GM12878 (cell line): Measurements from ENCODE around the gene DYRK4. TPM values are rescaled to one million over a fixed set of nuclear protein-coding genes. Genes with fewer than 3 reads are reported as not detected.
A peak's percentile ranks its signal among the peaks of the same experiment; 100 is the strongest.

Experiments
- ATAC-seq: fragments of 200-7000 bp; cut with Tn5 transposase; 3 replicates; pipeline ENCODE4 v1.9.1; 2020; ENCODE audit warnings: mild to moderate bottlenecking, moderate library complexity
- BruUV-seq: library from RNA; stranded (reverse); fragments of 400-500 nt; replicated peaks from 2 replicates; lab custom pipeline; 2021; lab: Mats Ljungman, UMichigan
- CTCF ChIA-PET: fragments of 300-600 bp; sonication (Branson Sonifier 250); formaldehyde crosslinking; extraction: SDS; loops from one replicate; lab custom pipeline; 2021; ENCODE audit warnings: inconsistent platforms; lab: Yijun Ruan, JAX
- POLR2A ChIA-PET: fragments of 350-600 bp; formaldehyde crosslinking; extraction: SDS; loops from one replicate; lab custom pipeline; 2021; ENCODE audit warnings: inconsistent platforms; lab: Charles Lee
- RAD21 ChIA-PET: fragments of 300-600 bp; sonication (Branson Sonifier 250); formaldehyde crosslinking; loops from one replicate; lab custom pipeline; 2023; ENCODE audit warnings: antibody characterized with exemption; ENCODE audit not compliant: unreplicated experiment; lab: Charles Lee
- SMC1A ChIA-PET: fragments of 300-600 bp; sonication (Branson Sonifier 250); formaldehyde crosslinking; loops from one replicate; lab custom pipeline; 2023; ENCODE audit not compliant: unreplicated experiment, uncharacterized antibody; lab: Charles Lee
- DNase-seq: peaks from one replicate; pipeline ENCODE4 v3.0.0-alpha.2; 2011; ENCODE audit warnings: low read depth, low spot score
- FAIRE-seq: peaks from 3 replicates; lab custom pipeline; 2011; peaks lifted over from hg19 to GRCh38; lab: Jason Lieb, UNC
- H2AFZ ChIP-seq: 2 replicates; pipeline ENCODE4 v1.6.0; 2011; ENCODE audit warnings: low read depth, low read length, control low read depth; ENCODE audit not compliant: control insufficient read depth
- H3K27ac ChIP-seq: 2 replicates; pipeline ENCODE4 v1.5.1; 2011; ENCODE audit warnings: control low read depth; ENCODE audit not compliant: control insufficient read depth, insufficient read depth
- H3K27me3 ChIP-seq, 2 experiments: replicated peaks in 1 of 2; 2 replicates each; pipeline versions ENCODE4 v1.6.0 to v1.6.1; 2011; ENCODE audit warnings: low read length in 1 of 2; ENCODE audit not compliant: control insufficient read depth in 2 of 2, insufficient read depth in 2 of 2
- H3K36me3 ChIP-seq, 2 experiments: 2 replicates each; pipeline ENCODE4 v1.5.1; 2011; ENCODE audit warnings: low read length in 1 of 2; ENCODE audit not compliant: control insufficient read depth in 2 of 2, insufficient read depth in 2 of 2
- H3K4me1 ChIP-seq: 2 replicates; pipeline ENCODE4 v1.6.1; 2011; ENCODE audit warnings: mild to moderate bottlenecking, low read length, moderate library complexity, mixed read lengths; ENCODE audit not compliant: control insufficient read depth, insufficient read depth
- H3K4me2 ChIP-seq: 2 replicates; pipeline ENCODE4 v1.6.0; 2011; ENCODE audit warnings: control low read depth; ENCODE audit not compliant: control insufficient read depth, insufficient read depth
- H3K4me3 ChIP-seq: fragments of 200-600 bp; sonication (generic); 2 replicates; pipeline ENCODE4 v1.5.1; 2016
- H3K79me2 ChIP-seq: 2 replicates; pipeline ENCODE4 v1.6.0; 2011; ENCODE audit warnings: low read length; ENCODE audit not compliant: control insufficient read depth, insufficient read depth
- H3K9ac ChIP-seq: 2 replicates; pipeline ENCODE4 v1.8.0; 2011; ENCODE audit warnings: low read length, control low read depth, mixed read lengths; ENCODE audit not compliant: control insufficient read depth, insufficient read depth
- H3K9me3 ChIP-seq: replicated peaks from 3 replicates; pipeline ENCODE4 v1.5.1; 2011; ENCODE audit warnings: mild to moderate bottlenecking, low read length; ENCODE audit not compliant: control insufficient read depth, insufficient read depth
- H4K20me1 ChIP-seq: 2 replicates; pipeline ENCODE4 v1.6.0; 2011; ENCODE audit not compliant: control insufficient read depth, insufficient read depth
- EZH2 ChIP-seq: IDR thresholded peaks from 2 replicates; pipeline ENCODE4 v1.6.1; 2012; ENCODE audit warnings: low read depth, mild to moderate bottlenecking, control low read depth, inconsistent platforms, low read length, borderline replicate concordance; ENCODE audit not compliant: control insufficient read depth
- IKZF2 ChIP-seq, 2 experiments: fragments of 450-650 bp; IDR thresholded peaks; 2 replicates each; pipeline ENCODE4 v1.6.1; 2017; ENCODE audit warnings: mild to moderate bottlenecking in 2 of 2, moderate library complexity in 2 of 2
- RFX5 ChIP-seq: IDR thresholded peaks from 2 replicates; pipeline ENCODE4 v1.6.1; 2011; ENCODE audit warnings: low read depth, low read length, improper control_type of control experiment
- SMARCA5 ChIP-seq: fragments of 450-650 bp; IDR thresholded peaks from 2 replicates; pipeline ENCODE4 v1.6.1; 2017; ENCODE audit warnings: mild to moderate bottlenecking
- SPI1 ChIP-seq: IDR thresholded peaks from 2 replicates; pipeline ENCODE4 v1.6.1; 2011; ENCODE audit warnings: low read depth, mild to moderate bottlenecking, low read length, moderate library complexity, borderline replicate concordance; ENCODE audit not compliant: insufficient read depth
- TAF1 ChIP-seq: IDR thresholded peaks from 2 replicates; pipeline ENCODE4 v1.6.1; 2011; ENCODE audit warnings: mild to moderate bottlenecking, low read depth, low read length, borderline replicate concordance
- ZBTB11 ChIP-seq: fragments of 450-650 bp; formaldehyde crosslinking; IDR thresholded peaks from 2 replicates; pipeline ENCODE4 v1.5.0; 2022; ENCODE audit warnings: mild to moderate bottlenecking, missing genetic modification characterization
- ZNF622 ChIP-seq: fragments of 450-650 bp; IDR thresholded peaks from 2 replicates; pipeline ENCODE4 v1.6.1; 2017; ENCODE audit warnings: mild to moderate bottlenecking, inconsistent platforms
- WGBS: methylation state at CpG from one replicate; pipeline ENCODE4 v1.1.6; 2016; ENCODE audit warnings: low lambda C conversion rate; ENCODE audit not compliant: insufficient replicate concordance, insufficient coverage; ENCODE audit errors: missing lambda C conversion rate; 5-methylcytosine and 5-hydroxymethylcytosine counted together
- in situ Hi-C: fragments of 300-500 bp; cut with MboI; formaldehyde crosslinking; loops from 9 replicates; pipeline ENCODE4 v1.14.3; 2018; ENCODE audit warnings: mixed read lengths
- intact Hi-C: fragments of 100-400 bp; cut with micrococcal nuclease; formaldehyde crosslinking; loops from one replicate; pipeline ENCODE4 v1.14.2; 2022; ENCODE audit not compliant: unreplicated experiment
- polyA plus RNA-seq, 11 experiments: library from polyadenylated mRNA; depleted of rRNA in 4 of 11; unstranded in 6 of 11; stranded (reverse) in 5 of 11; fragments of >200 nt; fragmentation: Nextera tagmentation in 4 of 11; fragmentation: Illumina TruSeq in 1 of 11; extraction: Ambion mirVana in 4 of 11; extraction: Trizol in 1 of 11; gene quantifications; 1 replicate in 1 of 11; 2 replicates in 10 of 11; pipeline versions ENCODE4 v1.2.1 to v1.2.3, GENCODE V29; 2011 to 2016; ENCODE audit warnings: inconsistent platforms in 2 of 11, missing spikeins in 2 of 11, low read depth in 1 of 11
- total RNA-seq, 4 experiments: library from RNA; depleted of rRNA in 3 of 4; stranded (reverse); fragments of >200 nt in 3 of 4; fragmentation: Illumina TruSeq in 1 of 4; extraction: Trizol in 1 of 4; gene quantifications; 2 replicates each; pipeline versions ENCODE4 v1.2.1 to v1.2.3, GENCODE V29; 2013 to 2021

Gene DYRK4
- total and polyA plus RNA-seq, 10 of the 15 experiments (the other 5 are each of a cell fraction or from before 2014, with no cell fraction given): 30.8 to 66.7 (median 46.8) TPM

- ATAC-seq (peak; percentile 76), FAIRE-seq (peak; percentile 64), DNase-seq (peak; percentile 20)
- 1% methylated on average over 5 of the region's 5 CpGs for whole genome bisulfite sequencing
- Histone ChIP-seq H3K79me2 (no peaks in the 10 kb centered on the region), H3K9ac (peak overlapping the region; percentile 12; the same call in 1 of the 2 replicates), H3K9me3 (no peaks in the 10 kb centered on the region), H3K4me2 (peak overlapping the region; percentile 56), H4K20me1 (no peaks in the 10 kb centered on the region), H3K4me1 (peaks cover 28% of the 10 kb centered on the region), H3K4me3 (no peak overlapping the region), H3K27ac (peak overlapping the region; percentile 54; the same call in 1 of the 2 replicates), H3K27me3 (no peaks in the 10 kb centered on the region), H3K36me3 (peaks cover 0 to 4% of the 10 kb centered on the region in 2 experiments; a peak in 2 of 4 replicates), H2AFZ (peak overlapping the region; percentile 52)
- ChIA-PET CTCF (interaction anchor here (0.5 to 3.5 kb wide), 3 partner anchors 12 to 44 kb away, joined by 3 to 10 read pairs (median 3); no protein-coding TSS in a partner anchor), RAD21 (interaction anchor here (1.0 to 1.4 kb wide), 3 partner anchors 20 to 40 kb away, joined by 3 to 4 read pairs (median 4); no protein-coding TSS in a partner anchor), SMC1A (interaction anchor here (0.6 to 1.3 kb wide), 4 partner anchors 11 to 27 kb away, joined by 3 to 4 read pairs (median 4); partner anchors contain the start of gene RAD51AP1), POLR2A (no interaction called here)
- BruUV-seq: no TSS peak
- in situ Hi-C loops: no loop called here
- no peak for TF ChIP-seq RFX5
- no peak for TF ChIP-seq ZNF622
- no peak for TF ChIP-seq ZBTB11
- TF ChIP-seq SMARCA5: no peak
- TF ChIP-seq IKZF2 (IDR thresholded peaks at IDR 0.05): 0 out of 4 replicates have a peak, but pooled peaks of 1 of the 2 experiments have one; percentile 11
- TF ChIP-seq EZH2: no peak
- TF ChIP-seq SPI1: peak; percentile 53; the same call in 1 of the 2 replicates
- peak; percentile 38; the same call in 1 of the 2 replicates for TF ChIP-seq TAF1
- intact Hi-C loops: no loop called here
Measured at GRCh38 chr12:4564818-4565217, 2.8 kb downstream of the DYRK4 start.
